ENCODE data around the gene NUBPL.
"Not testable (repeated sequence)": the region's sequence is repeated elsewhere in the genome, so short reads cannot be mapped to it uniquely, and the experiment has no call there.

Gene NUBPL

DNA sequence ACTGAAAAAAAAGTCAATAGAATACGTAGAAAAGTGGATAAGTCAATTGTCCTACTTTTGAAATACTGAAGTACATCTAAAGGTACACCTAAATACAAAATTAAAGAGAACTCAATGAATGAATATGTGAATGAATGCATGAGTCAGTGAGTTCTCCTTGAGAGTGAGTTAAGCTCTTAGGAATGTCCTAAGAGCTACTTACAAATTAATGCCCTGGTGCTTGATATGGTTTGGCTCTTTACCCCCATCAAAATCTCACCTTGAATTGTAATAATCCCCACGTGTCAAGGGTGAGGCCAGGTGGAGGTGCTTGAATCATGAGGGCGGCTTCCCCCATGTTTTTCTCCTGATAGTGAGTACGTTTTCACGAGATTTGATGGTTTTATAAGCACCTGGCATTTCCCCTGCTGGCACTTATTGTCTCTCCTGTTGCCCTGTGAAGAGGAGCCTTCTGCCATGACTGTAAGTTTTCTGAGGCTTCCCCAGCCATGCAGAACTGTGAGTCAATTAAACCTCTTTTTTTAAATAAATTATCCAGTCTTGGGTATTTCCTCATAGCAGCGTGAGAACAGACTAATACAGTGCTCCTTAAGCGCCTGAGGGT is 323.7 kb downstream of the NUBPL start:
- DNase-seq = no peak

DNA sequence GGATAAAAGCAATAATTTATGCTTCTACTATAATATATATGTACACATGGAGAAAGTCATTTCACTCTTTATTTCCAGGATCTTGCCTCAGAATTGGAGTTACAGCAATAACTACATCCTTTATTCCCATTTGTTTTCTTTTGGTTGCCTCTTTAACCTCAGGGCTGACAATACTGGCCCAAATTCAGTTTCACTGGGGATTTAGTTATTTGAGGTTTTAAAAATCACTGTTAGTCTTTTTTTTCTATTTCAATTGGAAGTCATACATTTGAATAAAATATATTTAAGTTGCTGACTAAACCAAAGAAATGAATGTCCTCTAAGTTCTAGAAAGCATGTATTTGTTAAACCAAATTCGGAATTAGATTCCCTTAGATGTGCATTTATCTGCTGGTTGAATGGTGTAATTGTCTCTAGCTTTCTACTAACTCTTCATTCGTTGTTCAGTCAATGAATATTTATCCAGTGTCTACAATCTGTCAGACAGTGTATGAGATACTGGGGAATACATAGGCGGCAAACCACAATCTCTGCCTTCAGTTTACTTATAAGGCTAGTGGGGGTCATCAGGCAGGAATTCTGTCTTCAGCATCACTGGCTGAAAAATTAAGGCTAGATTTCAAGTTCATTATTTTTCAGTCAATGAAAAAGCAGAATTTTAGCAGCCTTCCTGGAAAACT is 325.1 kb downstream of the NUBPL start:
- DNase-seq = no peak

DNA sequence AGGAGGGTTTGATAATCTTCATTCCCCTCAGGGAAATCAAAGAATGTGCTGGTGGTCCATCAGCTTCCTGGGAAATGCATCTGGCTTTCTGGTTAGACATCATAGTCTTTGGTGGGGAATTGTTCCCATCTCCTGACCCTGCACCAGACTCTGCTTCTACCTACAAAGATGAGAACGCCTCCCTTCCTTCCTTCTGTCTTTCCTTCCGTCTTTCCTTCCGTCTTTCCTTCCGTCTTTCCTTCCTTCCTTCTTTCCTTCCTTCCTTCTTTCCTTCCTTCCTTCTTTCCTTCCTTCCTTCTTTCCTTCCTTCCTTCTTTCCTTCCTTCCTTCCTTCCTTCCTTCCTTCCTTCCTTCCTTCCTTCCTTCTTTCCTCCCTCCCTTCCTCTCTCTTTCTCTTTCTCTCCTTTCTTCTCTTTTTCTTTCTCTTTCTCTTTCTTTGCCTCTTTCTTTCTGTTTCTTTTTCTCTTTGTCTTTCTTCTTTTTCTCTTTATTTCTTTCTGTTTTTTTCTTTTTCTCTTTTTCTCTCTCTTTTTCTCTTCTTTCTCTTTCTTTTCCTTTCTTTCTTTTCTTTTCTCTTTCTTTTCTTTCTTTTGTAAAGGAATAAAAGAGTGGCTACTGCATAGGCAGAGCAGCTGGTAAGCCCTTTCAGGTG is 326.9 kb downstream of the NUBPL start:
- no peak for DNase-seq

DNA sequence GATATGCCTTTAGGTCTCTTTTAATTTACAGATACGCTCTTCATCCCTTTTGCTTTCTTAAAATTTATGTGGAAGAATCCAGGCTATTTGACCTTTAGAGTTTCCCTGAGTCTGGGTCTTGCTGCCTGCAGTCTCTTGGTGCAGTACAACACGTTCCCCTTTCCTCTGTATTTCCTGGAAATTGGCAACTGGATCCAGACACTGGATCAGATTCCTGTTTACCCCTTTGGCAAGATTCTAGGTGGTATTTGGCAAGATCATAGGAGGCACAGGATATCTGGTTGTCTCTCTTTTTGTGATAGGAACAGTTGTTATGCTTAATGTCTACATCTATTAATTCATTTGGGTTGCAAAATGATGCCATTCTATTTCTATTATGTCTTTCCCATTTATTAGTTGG is 328.1 kb downstream of the NUBPL start:
- DNase-seq = no peak

DNA sequence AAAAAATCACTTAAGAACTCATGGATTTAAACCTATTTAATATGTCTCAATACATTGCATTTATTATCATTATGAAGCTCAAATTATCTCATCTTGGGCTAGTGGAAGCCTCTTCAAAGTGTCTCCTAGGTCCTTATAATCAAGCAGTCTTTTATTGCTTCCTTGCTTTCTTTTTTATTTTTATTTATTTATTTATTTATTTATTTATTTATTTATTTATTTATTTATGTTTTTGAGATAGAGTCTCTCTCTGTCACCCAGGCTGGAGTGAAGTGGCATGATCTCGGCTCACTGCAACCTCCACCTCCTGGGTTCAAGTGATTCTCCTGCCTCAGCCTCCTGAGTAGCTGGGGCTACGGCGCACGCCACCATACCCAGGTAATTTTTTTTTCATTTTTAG is 329.0 kb downstream of the NUBPL start:
- DNase-seq = not testable (repeated sequence)

DNA sequence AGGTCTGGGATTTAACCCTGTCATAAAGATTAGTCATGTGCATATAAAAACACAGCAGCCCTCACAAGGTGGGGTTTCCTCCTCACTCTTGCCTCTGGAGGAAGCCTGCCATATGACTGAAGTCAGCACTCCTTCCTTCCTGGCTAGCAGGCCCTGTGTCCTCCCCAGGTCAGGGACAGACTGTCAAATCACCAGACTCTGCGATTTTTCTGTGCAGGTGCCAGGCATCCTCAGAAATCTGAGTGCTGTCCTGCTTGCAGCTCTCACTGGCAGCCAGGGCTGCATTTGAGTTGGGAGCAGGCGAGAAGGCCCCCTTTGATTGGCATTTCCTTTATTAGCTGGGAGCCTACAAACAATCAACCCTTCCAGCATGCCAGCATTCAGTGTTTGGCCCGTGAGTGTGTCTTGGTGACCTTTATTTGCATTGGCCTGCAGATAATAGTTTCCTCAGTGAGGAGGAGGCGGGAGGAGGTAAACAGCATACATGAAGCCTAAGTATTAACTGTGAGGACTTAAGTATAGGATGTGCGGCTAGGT is 332.1 kb downstream of the NUBPL start:
- no peak for DNase-seq

DNA sequence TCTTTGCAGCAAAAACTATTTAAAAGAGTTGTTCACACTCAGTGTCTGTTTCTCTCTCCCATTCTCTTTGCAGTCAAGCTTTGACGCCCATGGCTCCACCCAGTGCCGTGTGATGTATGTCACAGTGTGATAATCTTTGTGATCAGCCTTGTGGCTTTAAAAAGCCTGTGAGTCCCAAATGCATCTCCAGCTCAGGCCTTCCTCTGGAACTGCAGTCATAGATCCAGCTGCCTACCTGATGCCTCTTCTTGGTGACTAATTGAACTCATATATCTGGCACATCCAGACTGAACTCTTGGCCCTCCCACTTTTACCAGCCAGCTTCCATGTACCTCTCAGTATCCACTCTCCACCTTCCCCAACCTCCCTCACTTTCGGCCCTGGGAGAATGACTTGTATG is 333.1 kb downstream of the NUBPL start:
- no peak for DNase-seq

DNA sequence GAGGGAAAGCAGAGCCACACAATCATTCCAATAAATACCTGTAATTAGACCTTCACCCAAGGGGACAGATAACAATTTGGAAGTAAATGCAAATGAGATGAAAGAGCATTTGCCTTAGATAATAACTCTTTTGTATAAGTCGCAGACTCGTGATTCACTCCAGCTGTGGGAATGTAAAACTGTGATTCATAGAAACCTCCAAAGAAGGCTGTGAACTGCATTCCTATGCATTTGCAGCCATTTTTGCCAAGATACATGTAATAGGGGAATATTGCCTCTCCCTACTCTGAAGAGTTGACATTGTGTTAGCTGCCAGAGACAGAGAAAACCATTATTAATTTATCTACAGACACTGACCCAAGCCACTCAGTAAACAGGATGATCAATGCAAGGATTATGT is 334.0 kb downstream of the NUBPL start:
- no peak for DNase-seq

DNA sequence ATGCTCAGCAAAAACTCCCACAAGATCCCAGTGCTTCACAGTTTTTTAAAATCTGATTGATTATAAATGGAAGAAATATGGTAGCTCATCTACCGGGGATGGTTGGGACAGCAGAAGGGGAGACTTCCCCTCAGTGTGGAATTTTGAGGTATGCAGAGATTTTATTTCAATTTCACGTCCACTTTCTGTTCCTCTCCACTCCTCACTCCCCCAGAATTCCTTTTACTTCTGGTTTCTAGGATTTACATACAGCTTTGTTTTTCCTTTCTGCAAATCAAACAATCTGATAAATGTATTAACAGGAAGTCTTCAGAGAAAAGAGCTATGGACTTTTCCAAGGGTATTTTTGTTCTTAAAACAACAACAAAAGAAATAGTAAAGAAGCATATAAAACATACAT is 334.4 kb downstream of the NUBPL start:
- no peak for DNase-seq

DNA sequence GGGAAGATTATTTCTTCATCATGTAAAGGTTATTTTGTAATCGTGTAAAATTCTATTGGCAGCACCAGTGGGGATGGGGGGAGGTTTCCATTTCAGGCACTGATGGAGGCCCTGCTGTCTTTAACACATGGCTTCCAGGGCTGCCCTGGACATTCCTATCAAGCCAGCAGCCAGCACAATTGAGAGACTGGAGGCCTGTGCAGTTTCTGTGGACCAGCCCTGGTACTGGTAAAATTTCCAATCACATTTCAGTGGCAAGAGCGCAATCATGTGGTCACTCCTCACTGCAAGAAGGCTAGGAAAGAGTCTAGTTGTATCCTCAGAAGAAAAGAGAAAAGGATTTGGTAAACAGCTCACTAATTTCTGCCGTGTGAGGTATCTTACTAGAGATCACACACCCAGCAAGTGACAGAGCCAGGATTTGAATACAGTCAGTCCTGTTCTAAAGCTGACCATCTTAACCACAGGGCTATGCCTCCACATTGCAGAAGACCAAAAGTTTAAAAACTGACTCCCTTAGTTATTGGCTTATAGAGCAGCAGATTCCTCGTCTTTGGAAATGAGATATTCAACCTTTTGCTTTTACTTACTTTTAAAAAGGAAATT is 336.5 kb downstream of the NUBPL start:
- no peak for DNase-seq

DNA sequence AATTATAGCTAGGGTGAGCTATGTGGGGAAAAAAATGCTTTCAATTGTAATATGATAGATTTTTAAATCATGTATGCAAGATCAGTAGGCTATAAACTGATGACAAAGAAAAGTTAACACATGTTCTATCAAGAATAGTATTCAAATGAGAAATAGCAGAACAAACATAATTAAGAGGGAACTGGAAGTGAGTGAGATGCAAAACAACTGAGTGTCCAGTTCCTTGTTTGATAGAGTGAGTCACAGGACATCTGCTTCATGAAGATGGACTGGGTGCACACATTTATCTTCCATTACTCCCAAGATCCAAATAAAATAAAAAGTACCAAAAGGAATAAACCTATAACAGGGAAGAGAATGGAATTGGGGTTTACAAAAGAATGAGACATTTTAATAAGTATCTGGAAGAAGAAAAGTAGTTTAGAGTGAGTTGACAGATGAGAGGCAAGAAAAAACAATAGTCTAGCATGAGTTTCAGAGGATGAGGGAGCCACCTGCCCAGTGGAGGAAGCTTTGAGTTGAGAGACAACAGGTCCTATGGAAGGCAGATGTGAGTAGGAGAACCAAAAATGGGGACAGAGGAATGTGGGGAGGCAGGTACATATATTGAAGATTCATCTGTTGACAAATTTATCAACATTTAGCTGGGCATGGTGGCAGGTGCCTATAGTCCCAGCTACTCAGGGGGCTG is 337.8 kb downstream of the NUBPL start:
- DNase-seq = no peak

DNA sequence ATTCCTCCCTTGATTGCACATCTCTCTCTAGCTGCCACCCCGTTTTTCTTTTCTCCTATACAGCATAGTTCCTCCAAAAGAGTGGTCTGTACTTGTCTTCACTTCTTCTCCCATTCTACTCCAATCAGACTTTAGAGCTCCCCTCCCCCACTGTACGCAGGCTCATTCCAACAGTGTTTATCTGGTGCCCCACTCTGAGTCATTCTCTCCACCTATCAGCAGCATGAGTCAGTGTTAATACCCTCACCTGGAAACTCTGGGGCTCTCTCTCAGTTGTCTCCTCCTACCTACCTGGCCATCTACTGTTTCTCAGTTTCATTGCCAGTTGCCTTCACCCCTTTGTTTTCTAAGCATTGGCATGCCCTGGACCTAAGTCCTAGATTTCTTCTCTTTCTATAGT is 340.8 kb downstream of the NUBPL start:
- no peak for DNase-seq

DNA sequence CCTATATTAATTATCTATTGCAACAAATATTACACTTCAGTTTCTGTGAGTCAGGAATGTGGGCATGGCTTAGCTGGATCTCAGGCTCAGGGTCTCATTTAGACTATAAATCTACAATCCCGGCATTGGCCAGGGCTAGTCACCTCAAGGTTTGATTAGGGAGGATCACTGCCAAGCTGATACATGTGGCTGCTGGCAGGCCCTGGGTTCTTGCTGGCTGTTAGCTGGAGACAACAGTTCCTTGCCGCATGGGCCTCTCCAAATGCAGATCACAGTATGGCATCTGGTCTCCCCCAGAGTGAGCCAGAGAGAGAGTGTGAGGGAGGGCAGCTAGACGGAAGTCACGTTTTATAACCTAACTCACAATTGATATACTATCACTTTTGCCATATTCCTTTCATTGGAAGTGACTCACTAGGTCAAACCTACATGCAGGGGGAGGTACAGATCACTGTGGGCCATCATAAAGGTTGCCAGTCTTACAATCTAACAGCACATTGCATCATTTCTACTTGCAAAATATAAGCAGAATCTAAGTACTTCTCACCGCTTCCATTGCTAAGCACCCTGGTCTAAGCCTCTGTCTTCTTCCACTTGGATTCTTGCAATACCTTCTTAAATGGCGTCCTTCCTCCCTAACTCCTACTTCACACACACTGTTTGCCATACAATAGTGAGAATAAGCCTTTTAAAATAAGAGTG is 341.9 kb downstream of the NUBPL start:
- no peak for DNase-seq

DNA sequence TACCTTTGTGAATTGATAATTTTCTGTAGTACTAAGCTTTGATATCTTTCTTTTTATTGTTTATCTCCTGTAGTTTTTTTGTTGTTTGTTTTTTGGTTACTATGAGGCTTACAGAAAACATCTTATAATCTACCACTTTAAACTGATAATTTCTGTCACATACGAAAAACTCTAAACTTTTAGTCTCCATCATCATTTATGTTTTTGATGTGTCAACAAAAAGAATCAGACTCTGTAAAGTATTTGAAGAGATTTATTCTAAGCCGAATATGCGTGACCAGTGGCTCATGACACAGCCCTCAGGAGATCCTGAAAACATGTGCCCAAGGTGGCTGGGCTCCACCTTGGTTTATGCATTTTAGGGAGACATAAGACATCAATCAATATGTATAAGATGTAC is 348.8 kb downstream of the NUBPL start:
- no peak for DNase-seq
